Lower lobe of right lung (tissue), 2 donors: ENCODE measurements around the gene RNF148. TPM values are rescaled to one million over a fixed set of nuclear protein-coding genes. Genes with fewer than 3 reads are reported as not detected.
A peak's percentile ranks its signal among the peaks of the same experiment; 100 is the strongest.

Experiments used
- ATAC-seq, 2 donors: fragments of 200-7000 bp; cut with Tn5 transposase; one replicate each; pipeline ENCODE4 v1.9.1; 2020 to 2022; ENCODE audit warnings: mild to moderate bottlenecking in 2 of 2, moderate library complexity in 2 of 2
- DNase-seq: peaks from one replicate; pipeline ENCODE4 v3.0.0-alpha.2; 2020
- H3K27ac ChIP-seq: fragments of 200-600 bp; one replicate; pipeline ENCODE4 v1.8.0; 2022
- H3K27me3 ChIP-seq: fragments of 200-600 bp; one replicate; pipeline ENCODE4 v1.8.0; 2022; ENCODE audit warnings: low read depth
- H3K36me3 ChIP-seq: fragments of 200-600 bp; one replicate; pipeline ENCODE4 v1.8.0; 2022; ENCODE audit warnings: mild to moderate bottlenecking
- H3K4me1 ChIP-seq: fragments of 200-600 bp; one replicate; pipeline ENCODE4 v1.8.0; 2022
- H3K4me3 ChIP-seq: fragments of 200-600 bp; one replicate; pipeline ENCODE4 v1.8.0; 2022; ENCODE audit warnings: mild to moderate bottlenecking
- H3K9me3 ChIP-seq: fragments of 200-600 bp; one replicate; pipeline ENCODE4 v1.8.0; 2022
- CTCF ChIP-seq: fragments of 200-600 bp; IDR thresholded peaks from one replicate; pipeline ENCODE4 v1.8.0; 2022; ENCODE audit warnings: antibody characterized with exemption, mild to moderate bottlenecking
- intact Hi-C: fragments of 100-400 bp; cut with DNase I; formaldehyde crosslinking; loops from one replicate; pipeline ENCODE4 v1.11.0; 2022
- total RNA-seq: library from RNA; stranded (reverse); fragmentation: NEBNext Ultra II Directional; extraction: Animal tissue kit (Norgen Biotek cat#: 25700); gene quantifications from one replicate; pipeline ENCODE4 v1.2.1, GENCODE V29; 2021
- donor health status: DM: no; HTN: yes; CAD: no; lungs with severe emphysema.

The RNF148 gene
- total RNA-seq, 1 donor from 2014 or later: 1.5 TPM

GRCh38 chr7:122719010-122719578, 16.4 kb upstream of the RNF148 start:
- Histone ChIP-seq H3K27me3 (no peaks in the 10 kb centered on the region), H3K9me3 (no peaks in the 10 kb centered on the region), H3K36me3 (no peaks in the 10 kb centered on the region), H3K27ac (no peak overlapping the region), H3K4me1 (no peaks in the 10 kb centered on the region), H3K4me3 (no peak overlapping the region)
- ATAC-seq (no peak), DNase-seq (no peak)
- intact Hi-C loops: no loop called here
- TF ChIP-seq CTCF: no peak

GRCh38 chr7:122717356-122718089, 14.8 kb upstream of the RNF148 start:
- intact Hi-C loops: no loop called here
- DNase-seq (no peak), ATAC-seq (peak; percentile 47 to 61)
- Histone ChIP-seq H3K9me3 (no peaks in the 10 kb centered on the region), H3K27ac (no peak overlapping the region), H3K4me3 (no peak overlapping the region), H3K27me3 (no peaks in the 10 kb centered on the region), H3K36me3 (no peaks in the 10 kb centered on the region), H3K4me1 (no peaks in the 10 kb centered on the region)
- no peak for TF ChIP-seq CTCF

- H3K4me3 ChIP-seq: no peak overlapping the region
- no peaks in the 10 kb centered on the region for H3K4me1 ChIP-seq
- ATAC-seq (no peak), DNase-seq (no peak)
- TF ChIP-seq CTCF: no peak
- intact Hi-C loops: no loop called here
- no peaks in the 10 kb centered on the region for H3K9me3 ChIP-seq
- no peak overlapping the region for H3K27ac ChIP-seq
- H3K27me3 ChIP-seq: no peaks in the 10 kb centered on the region
- no peaks in the 10 kb centered on the region for H3K36me3 ChIP-seq
Measured at GRCh38 chr7:122715183-122715582, 12.5 kb upstream of the RNF148 start.

DNA sequence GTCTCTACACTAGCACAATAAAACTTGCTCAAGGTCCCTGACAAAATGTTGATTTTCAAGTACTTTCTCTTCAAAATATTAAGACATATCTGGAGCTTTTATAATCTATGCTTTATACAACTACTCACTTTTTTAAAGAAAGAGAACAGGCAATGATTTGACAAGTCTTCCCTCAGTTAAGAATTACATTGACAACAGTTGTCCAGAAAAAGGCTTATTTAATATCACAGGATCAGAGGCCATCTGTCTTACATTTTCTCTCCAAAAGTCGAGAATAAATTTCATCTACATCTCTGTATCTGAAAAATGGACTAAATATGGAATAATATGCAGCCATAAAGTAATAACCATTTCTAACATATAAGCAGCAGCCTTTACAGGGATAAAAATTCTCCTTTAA, 8.2 kb upstream of the RNF148 start:
- Histone ChIP-seq H3K9me3 (no peaks in the 10 kb centered on the region), H3K27ac (no peak overlapping the region), H3K36me3 (no peaks in the 10 kb centered on the region), H3K4me1 (no peaks in the 10 kb centered on the region), H3K27me3 (no peaks in the 10 kb centered on the region), H3K4me3 (no peak overlapping the region)
- no peak for ATAC-seq
- intact Hi-C loops: no loop called here
- TF ChIP-seq CTCF: no peak
- DNase-seq: no peak

- no peak overlapping the region for H3K4me3 ChIP-seq
- ATAC-seq (no peak), DNase-seq (no peak)
- no peaks in the 10 kb centered on the region for H3K27me3 ChIP-seq
- no peaks in the 10 kb centered on the region for H3K9me3 ChIP-seq
- H3K27ac ChIP-seq: no peak overlapping the region
- no peaks in the 10 kb centered on the region for H3K36me3 ChIP-seq
- intact Hi-C loops: no loop called here
- TF ChIP-seq CTCF: no peak
- no peaks in the 10 kb centered on the region for H3K4me1 ChIP-seq
Measured at GRCh38 chr7:122709930-122710646, 7.4 kb upstream of the RNF148 start.
